SK-N-SH treated with all-trans-retinoic acid at 6 μM for 48 hours (cell line): ENCODE results near the gene ZCWPW2.
A peak's percentile ranks its signal among the peaks of the same experiment; 100 is the strongest.

ENCODE experiments used
- ATAC-seq: fragments of 200-7000 bp; cut with Tn5 transposase; 3 replicates; pipeline ENCODE4 v1.9.1; 2020; ENCODE audit warnings: mild to moderate bottlenecking, moderate library complexity
- ARNTL ChIP-seq: fragments of 450-650 bp; formaldehyde crosslinking; IDR thresholded peaks from 2 replicates; pipeline ENCODE4 v1.5.0; 2020; ENCODE audit warnings: low read depth, mild to moderate bottlenecking, moderate library complexity, borderline replicate concordance
- BACH2 ChIP-seq: fragments of 250-450 bp; sonication (Bioruptor Pico); IDR thresholded peaks from 2 replicates; pipeline ENCODE4 v1.9.0; 2021; ENCODE audit warnings: mild to moderate bottlenecking, borderline replicate concordance
- CSDC2 ChIP-seq: fragments of 250-450 bp; sonication (Bioruptor Pico); IDR thresholded peaks from 2 replicates; pipeline ENCODE4 v1.5.0; 2020; ENCODE audit warnings: mild to moderate bottlenecking, moderate library complexity
- CSRNP3 ChIP-seq: fragments of 250-450 bp; sonication (Bioruptor Pico); IDR thresholded peaks from 2 replicates; pipeline ENCODE4 v1.5.1; 2021; ENCODE audit warnings: mild to moderate bottlenecking, moderate library complexity
- ESRRG ChIP-seq: fragments of 250-450 bp; sonication (Bioruptor Pico); IDR thresholded peaks from 2 replicates; pipeline ENCODE4 v1.6.1; 2021; ENCODE audit warnings: mild to moderate bottlenecking
- GLIS3 ChIP-seq: fragments of 250-450 bp; sonication (Bioruptor Pico); IDR thresholded peaks from 2 replicates; pipeline ENCODE4 v1.5.0; 2020; ENCODE audit warnings: mild to moderate bottlenecking, moderate library complexity
- ISL1 ChIP-seq: fragments of 250-450 bp; sonication (Bioruptor Pico); IDR thresholded peaks from 2 replicates; pipeline ENCODE4 v2.1.2; 2022; ENCODE audit warnings: mild to moderate bottlenecking, moderate library complexity
- OSR1 ChIP-seq: fragments of 250-450 bp; sonication (Bioruptor Pico); IDR thresholded peaks from 2 replicates; pipeline ENCODE4 v1.8.0; 2022; ENCODE audit warnings: moderate library complexity, mild to moderate bottlenecking, inconsistent platforms
- POU6F1 ChIP-seq: fragments of 250-450 bp; sonication (Bioruptor Pico); IDR thresholded peaks from 2 replicates; pipeline ENCODE4 v1.8.0; 2021; ENCODE audit warnings: low read depth, mild to moderate bottlenecking, moderate library complexity, borderline replicate concordance
- PPARA ChIP-seq: fragments of 250-450 bp; sonication (Bioruptor Pico); IDR thresholded peaks from 2 replicates; pipeline ENCODE4 v1.5.0; 2020; ENCODE audit warnings: mild to moderate bottlenecking, borderline replicate concordance
- RARB ChIP-seq: fragments of 250-450 bp; sonication (Bioruptor Pico); IDR thresholded peaks from 2 replicates; pipeline ENCODE4 v1.8.0; 2021; ENCODE audit warnings: mild to moderate bottlenecking, moderate library complexity
- SNAI2 ChIP-seq: fragments of 250-450 bp; sonication (Bioruptor Pico); IDR thresholded peaks from 2 replicates; pipeline ENCODE4 v1.5.0; 2020; ENCODE audit warnings: mild to moderate bottlenecking, moderate library complexity
- TCF4 ChIP-seq: fragments of 250-450 bp; sonication (Bioruptor Pico); IDR thresholded peaks from 2 replicates; pipeline ENCODE4 v1.8.0; 2021; ENCODE audit warnings: mild to moderate bottlenecking, moderate library complexity, borderline replicate concordance
- TOX ChIP-seq: fragments of 250-450 bp; sonication (Bioruptor Pico); IDR thresholded peaks from 2 replicates; pipeline ENCODE4 v1.8.0; 2021; ENCODE audit warnings: mild to moderate bottlenecking, moderate library complexity, borderline replicate concordance
- ZC3H10 ChIP-seq: fragments of 250-450 bp; sonication (Bioruptor Pico); IDR thresholded peaks from 2 replicates; pipeline ENCODE4 v1.5.1; 2021; ENCODE audit warnings: mild to moderate bottlenecking, moderate library complexity
- ZFP3 ChIP-seq: fragments of 250-450 bp; sonication (Bioruptor Pico); IDR thresholded peaks from 2 replicates; pipeline ENCODE4 v1.5.0; 2020; ENCODE audit warnings: mild to moderate bottlenecking, moderate library complexity
- ZFP30 ChIP-seq: fragments of 450-650 bp; formaldehyde crosslinking; IDR thresholded peaks from 2 replicates; pipeline ENCODE4 v1.5.0; 2022; ENCODE audit warnings: mild to moderate bottlenecking, moderate library complexity
- ZNF565 ChIP-seq: fragments of 450-650 bp; formaldehyde crosslinking; conservative IDR thresholded peaks from 2 replicates; pipeline ENCODE4 v1.5.0; 2020; ENCODE audit warnings: low read depth, mild to moderate bottlenecking, moderate library complexity
- ZNF70 ChIP-seq: fragments of 450-650 bp; formaldehyde crosslinking; IDR thresholded peaks from 2 replicates; pipeline ENCODE4 v1.5.0; 2020; ENCODE audit warnings: mild to moderate bottlenecking, moderate library complexity
- TF ChIP-seq, protein P1 (sequence below): fragments of 250-450 bp; sonication (Bioruptor Pico); IDR thresholded peaks from 2 replicates; pipeline ENCODE4 v1.5.1; 2020; ENCODE audit warnings: low read depth, mild to moderate bottlenecking, moderate library complexity
- TF ChIP-seq, protein P2 (sequence below): fragments of 250-450 bp; sonication (Bioruptor Pico); IDR thresholded peaks from 2 replicates; pipeline ENCODE4 v1.5.0; 2020; ENCODE audit warnings: mild to moderate bottlenecking, moderate library complexity
- TF ChIP-seq, protein P3 (sequence below): fragments of 250-450 bp; sonication (Bioruptor Pico); IDR thresholded peaks from 2 replicates; pipeline ENCODE4 v1.8.0; 2020; ENCODE audit warnings: mild to moderate bottlenecking, moderate library complexity, borderline replicate concordance

The ZCWPW2 gene

DNA sequence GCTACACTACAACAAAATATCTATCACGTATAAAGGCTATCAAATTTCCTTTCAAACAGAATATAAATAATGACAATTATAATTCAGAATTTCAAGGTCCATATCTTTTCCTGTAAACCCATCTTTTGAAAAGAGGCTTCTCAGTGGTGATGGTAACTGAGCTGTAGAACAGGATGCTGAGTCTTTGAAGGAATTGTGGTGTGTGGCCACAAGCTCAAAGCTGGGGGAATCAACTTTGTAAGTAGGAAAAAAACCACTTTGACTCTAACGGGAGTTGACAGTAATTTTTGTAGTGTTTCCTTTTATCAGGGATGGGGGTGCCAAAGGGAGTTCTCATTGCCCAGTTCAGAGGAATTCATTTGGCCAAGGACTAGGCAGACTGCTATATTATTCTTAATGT lies 13.3 kb upstream of the ZCWPW2 start:
- no peak for ATAC-seq

GRCh38 chr3:28337230-28337629 lies 11.3 kb upstream of the ZCWPW2 start:
- TF ChIP-seq ZFP3 (CRISPR knock-in tag): no peak
- TF ChIP-seq CSDC2 (CRISPR knock-in tag): no peak
- no peak for TF ChIP-seq GLIS3 (CRISPR knock-in tag)
- TF ChIP-seq ARNTL (CRISPR knock-in tag): no peak
- no peak for TF ChIP-seq SNAI2 (CRISPR knock-in tag)
- no peak for TF ChIP-seq RARB (CRISPR knock-in tag)
- no peak for TF ChIP-seq ZNF70 (CRISPR knock-in tag)
- TF ChIP-seq ESRRG (CRISPR knock-in tag): no peak
- TF ChIP-seq ZFP30 (CRISPR knock-in tag): no peak
- TF ChIP-seq ZNF565 (CRISPR knock-in tag): no peak
- ATAC-seq: no peak

More for the DNA sequence above, 13.3 kb upstream of the ZCWPW2 start:
- TF ChIP-seq GLIS3 (CRISPR knock-in tag): no peak
- TF ChIP-seq, protein P1, sequence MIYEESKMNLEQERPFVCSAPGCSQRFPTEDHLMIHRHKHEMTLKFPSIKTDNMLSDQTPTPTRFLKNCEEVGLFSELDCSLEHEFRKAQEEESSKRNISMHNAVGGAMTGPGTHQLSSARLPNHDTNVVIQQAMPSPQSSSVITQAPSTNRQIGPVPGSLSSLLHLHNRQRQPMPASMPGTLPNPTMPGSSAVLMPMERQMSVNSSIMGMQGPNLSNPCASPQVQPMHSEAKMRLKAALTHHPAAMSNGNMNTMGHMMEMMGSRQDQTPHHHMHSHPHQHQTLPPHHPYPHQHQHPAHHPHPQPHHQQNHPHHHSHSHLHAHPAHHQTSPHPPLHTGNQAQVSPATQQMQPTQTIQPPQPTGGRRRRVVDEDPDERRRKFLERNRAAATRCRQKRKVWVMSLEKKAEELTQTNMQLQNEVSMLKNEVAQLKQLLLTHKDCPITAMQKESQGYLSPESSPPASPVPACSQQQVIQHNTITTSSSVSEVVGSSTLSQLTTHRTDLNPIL (CRISPR knock-in tag): no peak
- no peak for TF ChIP-seq ISL1 (CRISPR knock-in tag)
- no peak for TF ChIP-seq ARNTL (CRISPR knock-in tag)
- TF ChIP-seq, protein P2, sequence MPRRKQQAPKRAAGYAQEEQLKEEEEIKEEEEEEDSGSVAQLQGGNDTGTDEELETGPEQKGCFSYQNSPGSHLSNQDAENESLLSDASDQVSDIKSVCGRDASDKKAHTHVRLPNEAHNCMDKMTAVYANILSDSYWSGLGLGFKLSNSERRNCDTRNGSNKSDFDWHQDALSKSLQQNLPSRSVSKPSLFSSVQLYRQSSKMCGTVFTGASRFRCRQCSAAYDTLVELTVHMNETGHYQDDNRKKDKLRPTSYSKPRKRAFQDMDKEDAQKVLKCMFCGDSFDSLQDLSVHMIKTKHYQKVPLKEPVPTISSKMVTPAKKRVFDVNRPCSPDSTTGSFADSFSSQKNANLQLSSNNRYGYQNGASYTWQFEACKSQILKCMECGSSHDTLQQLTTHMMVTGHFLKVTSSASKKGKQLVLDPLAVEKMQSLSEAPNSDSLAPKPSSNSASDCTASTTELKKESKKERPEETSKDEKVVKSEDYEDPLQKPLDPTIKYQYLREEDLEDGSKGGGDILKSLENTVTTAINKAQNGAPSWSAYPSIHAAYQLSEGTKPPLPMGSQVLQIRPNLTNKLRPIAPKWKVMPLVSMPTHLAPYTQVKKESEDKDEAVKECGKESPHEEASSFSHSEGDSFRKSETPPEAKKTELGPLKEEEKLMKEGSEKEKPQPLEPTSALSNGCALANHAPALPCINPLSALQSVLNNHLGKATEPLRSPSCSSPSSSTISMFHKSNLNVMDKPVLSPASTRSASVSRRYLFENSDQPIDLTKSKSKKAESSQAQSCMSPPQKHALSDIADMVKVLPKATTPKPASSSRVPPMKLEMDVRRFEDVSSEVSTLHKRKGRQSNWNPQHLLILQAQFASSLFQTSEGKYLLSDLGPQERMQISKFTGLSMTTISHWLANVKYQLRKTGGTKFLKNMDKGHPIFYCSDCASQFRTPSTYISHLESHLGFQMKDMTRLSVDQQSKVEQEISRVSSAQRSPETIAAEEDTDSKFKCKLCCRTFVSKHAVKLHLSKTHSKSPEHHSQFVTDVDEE: no peak
- no peak for TF ChIP-seq ZNF70 (CRISPR knock-in tag)
- TF ChIP-seq TOX (CRISPR knock-in tag): no peak
- no peak for TF ChIP-seq ZFP3 (CRISPR knock-in tag)
- TF ChIP-seq, protein P3, sequence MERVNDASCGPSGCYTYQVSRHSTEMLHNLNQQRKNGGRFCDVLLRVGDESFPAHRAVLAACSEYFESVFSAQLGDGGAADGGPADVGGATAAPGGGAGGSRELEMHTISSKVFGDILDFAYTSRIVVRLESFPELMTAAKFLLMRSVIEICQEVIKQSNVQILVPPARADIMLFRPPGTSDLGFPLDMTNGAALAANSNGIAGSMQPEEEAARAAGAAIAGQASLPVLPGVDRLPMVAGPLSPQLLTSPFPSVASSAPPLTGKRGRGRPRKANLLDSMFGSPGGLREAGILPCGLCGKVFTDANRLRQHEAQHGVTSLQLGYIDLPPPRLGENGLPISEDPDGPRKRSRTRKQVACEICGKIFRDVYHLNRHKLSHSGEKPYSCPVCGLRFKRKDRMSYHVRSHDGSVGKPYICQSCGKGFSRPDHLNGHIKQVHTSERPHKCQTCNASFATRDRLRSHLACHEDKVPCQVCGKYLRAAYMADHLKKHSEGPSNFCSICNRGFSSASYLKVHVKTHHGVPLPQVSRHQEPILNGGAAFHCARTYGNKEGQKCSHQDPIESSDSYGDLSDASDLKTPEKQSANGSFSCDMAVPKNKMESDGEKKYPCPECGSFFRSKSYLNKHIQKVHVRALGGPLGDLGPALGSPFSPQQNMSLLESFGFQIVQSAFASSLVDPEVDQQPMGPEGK: no peak
- no peak for TF ChIP-seq CSDC2 (CRISPR knock-in tag)
- TF ChIP-seq ZNF565 (CRISPR knock-in tag): no peak

DNA sequence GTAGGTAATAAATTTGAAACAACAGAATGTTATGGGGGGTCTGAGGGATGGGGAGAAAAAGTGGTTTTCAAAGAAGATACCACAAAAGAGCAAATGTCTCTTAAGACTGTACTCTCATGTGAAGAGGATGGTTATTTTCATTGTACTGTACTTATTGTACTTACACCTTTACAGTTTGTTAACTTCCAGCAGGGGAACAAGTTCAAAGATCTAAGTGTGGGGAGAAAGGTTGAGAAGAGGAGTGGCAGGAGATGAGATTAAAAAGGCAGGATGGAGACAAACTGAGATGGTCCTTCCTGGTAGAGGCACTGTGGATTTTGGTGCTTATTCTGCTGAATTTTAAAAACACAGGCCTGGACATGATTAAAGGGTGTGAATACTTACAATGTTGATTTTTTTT lies 5.4 kb upstream of the ZCWPW2 start:
- ATAC-seq: peak; percentile 12; the same call in 1 of the 3 replicates
- TF ChIP-seq GLIS3 (CRISPR knock-in tag): no peak
- TF ChIP-seq ZC3H10 (CRISPR knock-in tag): no peak
- no peak for TF ChIP-seq ZNF70 (CRISPR knock-in tag)
- no peak for TF ChIP-seq SNAI2 (CRISPR knock-in tag)
- no peak for TF ChIP-seq OSR1 (CRISPR knock-in tag)
- no peak for TF ChIP-seq ESRRG (CRISPR knock-in tag)
- TF ChIP-seq, all 23 proteins: peak for 0

- no peak for ATAC-seq
- no peak for TF ChIP-seq POU6F1 (CRISPR knock-in tag)
- no peak for TF ChIP-seq BACH2 (CRISPR knock-in tag)
- no peak for TF ChIP-seq ZFP3 (CRISPR knock-in tag)
- no peak for TF ChIP-seq ISL1 (CRISPR knock-in tag)
- no peak for TF ChIP-seq TCF4 (CRISPR knock-in tag)
- no peak for TF ChIP-seq ZC3H10 (CRISPR knock-in tag)
- TF ChIP-seq ZFP30 (CRISPR knock-in tag): no peak
- TF ChIP-seq PPARA: no peak
- no peak for TF ChIP-seq CSRNP3
Measured at GRCh38 chr3:28345690-28346089, 2.8 kb upstream of the ZCWPW2 start.
